ENCODE results near the gene AFF3. TPM values are rescaled to one million over a fixed set of nuclear protein-coding genes. Genes with fewer than 3 reads are reported as not detected.

AFF3 gene
- total RNA-seq, 1 experiment from 2014 or later, result not detected

DNA sequence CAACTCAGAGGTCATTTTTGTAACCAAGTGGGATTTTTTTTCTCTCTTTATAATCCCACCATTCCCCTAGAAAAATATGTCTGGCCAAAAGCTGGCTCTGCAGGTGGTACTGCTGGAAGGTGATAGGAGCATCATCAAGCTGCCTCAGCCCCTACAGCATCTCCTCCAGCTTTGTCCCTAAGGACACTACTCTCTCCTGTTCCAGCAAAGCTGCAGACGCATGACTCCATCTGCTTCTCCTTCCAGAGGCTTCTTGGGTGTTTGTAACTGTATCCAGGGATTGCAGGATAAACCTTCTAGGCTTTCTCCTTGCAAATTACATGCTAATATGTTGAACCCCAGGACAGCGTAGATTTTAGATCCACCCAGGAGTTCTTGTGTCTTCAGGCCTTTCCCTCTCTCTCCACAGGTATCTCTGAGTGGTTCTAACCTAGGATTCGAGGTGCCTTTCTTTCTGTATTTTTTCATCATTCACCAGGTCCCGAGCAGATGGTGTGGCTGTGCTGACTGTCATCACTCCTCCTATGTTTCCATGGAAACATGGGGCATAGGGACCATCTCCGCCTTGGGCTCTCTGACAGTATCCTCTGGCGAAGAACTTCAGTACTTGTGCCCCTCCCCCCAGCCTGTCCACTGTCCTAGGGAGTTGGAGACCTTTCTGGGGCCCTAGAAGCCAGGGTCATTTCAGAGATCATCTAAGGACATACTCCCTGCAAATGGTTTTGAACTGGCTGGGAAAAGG is 34.3 kb downstream of the AFF3 start:
- BruUV-seq (replicated peaks), result no TSS peak
- Histone ChIP-seq H2AFZ (no peak overlapping the region), H3K4me2 (no peak overlapping the region), H3K9me2 (ENCODE audit: insufficient read depth) (no peaks in the 10 kb centered on the region), H3F3A (ENCODE audit: insufficient read depth, low read depth) (no peaks in the 10 kb centered on the region), H3K9me3 (ENCODE audit: insufficient read depth, low read depth) (no peaks in the 10 kb centered on the region), H4K20me1 (ENCODE audit: insufficient read depth) (no peaks in the 10 kb centered on the region), H3K4me1 (replicated peaks; ENCODE audit: insufficient read depth) (no peaks in the 10 kb centered on the region), H3K27ac (no peak overlapping the region), H3K36me3 (ENCODE audit: low read depth) (no peaks in the 10 kb centered on the region), H3K27me3 (ENCODE audit: insufficient read depth, low read depth) (peaks cover 62% of the 10 kb centered on the region), H3K79me2 (ENCODE audit: low read depth) (no peaks in the 10 kb centered on the region), H3K4me3 (no peak overlapping the region)
- ChIA-PET POLR2A (ENCODE audit: unreplicated experiment) (no interaction called here), CTCF (no interaction called here)
- TF ChIP-seq EZH2 (IDR thresholded peaks at IDR 0.05; ENCODE audit: low read depth), result no peak
- TF ChIP-seq, protein P1, sequence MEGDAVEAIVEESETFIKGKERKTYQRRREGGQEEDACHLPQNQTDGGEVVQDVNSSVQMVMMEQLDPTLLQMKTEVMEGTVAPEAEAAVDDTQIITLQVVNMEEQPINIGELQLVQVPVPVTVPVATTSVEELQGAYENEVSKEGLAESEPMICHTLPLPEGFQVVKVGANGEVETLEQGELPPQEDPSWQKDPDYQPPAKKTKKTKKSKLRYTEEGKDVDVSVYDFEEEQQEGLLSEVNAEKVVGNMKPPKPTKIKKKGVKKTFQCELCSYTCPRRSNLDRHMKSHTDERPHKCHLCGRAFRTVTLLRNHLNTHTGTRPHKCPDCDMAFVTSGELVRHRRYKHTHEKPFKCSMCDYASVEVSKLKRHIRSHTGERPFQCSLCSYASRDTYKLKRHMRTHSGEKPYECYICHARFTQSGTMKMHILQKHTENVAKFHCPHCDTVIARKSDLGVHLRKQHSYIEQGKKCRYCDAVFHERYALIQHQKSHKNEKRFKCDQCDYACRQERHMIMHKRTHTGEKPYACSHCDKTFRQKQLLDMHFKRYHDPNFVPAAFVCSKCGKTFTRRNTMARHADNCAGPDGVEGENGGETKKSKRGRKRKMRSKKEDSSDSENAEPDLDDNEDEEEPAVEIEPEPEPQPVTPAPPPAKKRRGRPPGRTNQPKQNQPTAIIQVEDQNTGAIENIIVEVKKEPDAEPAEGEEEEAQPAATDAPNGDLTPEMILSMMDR (conservative IDR thresholded peaks at IDR 0.05), result no peak
- DNase-seq, result no peak
- intact Hi-C loops (cut with micrococcal nuclease; ENCODE audit: unreplicated experiment), result no loop called here

DNA sequence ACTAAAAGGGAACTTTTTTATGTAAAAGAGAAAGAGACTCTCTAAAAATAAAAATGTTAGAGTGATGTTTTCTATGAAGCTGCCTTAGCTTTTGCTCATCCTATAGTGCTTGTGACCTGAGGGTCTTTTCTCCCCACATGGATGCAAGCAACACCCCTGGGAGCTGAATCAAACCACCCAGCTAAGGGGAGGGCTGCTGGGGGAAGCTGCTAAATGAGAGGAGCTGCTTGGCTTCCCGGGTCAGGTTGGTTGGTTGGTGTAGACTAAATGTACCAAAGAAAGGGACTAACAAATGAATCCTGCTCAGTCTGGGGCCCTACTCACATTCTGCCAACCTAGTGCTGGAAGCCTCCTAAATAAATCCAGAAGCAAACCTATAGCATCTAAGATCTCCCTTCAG is 35.0 kb downstream of the AFF3 start:
- peaks cover 64% of the 10 kb centered on the region for H3K27me3 ChIP-seq (ENCODE audit: insufficient read depth, low read depth)
- ChIA-PET CTCF (no interaction called here), POLR2A (ENCODE audit: unreplicated experiment) (no interaction called here)
- no peaks in the 10 kb centered on the region for H3K79me2 ChIP-seq (ENCODE audit: low read depth)
- intact Hi-C loops (cut with micrococcal nuclease; ENCODE audit: unreplicated experiment), result no loop called here
- no peaks in the 10 kb centered on the region for H3K9me3 ChIP-seq (ENCODE audit: insufficient read depth, low read depth)
- H3F3A ChIP-seq (ENCODE audit: insufficient read depth, low read depth), result no peaks in the 10 kb centered on the region
- no peak for DNase-seq
- no peak overlapping the region for H3K4me3 ChIP-seq
- H4K20me1 ChIP-seq (ENCODE audit: insufficient read depth), result no peaks in the 10 kb centered on the region
- no peaks in the 10 kb centered on the region for H3K36me3 ChIP-seq (ENCODE audit: low read depth)
- H2AFZ ChIP-seq, result no peak overlapping the region
- BruUV-seq (replicated peaks), result no TSS peak
- no peaks in the 10 kb centered on the region for H3K4me1 ChIP-seq (replicated peaks; ENCODE audit: insufficient read depth)
- H3K4me2 ChIP-seq, result no peak overlapping the region
- TF ChIP-seq, protein P1 (conservative IDR thresholded peaks at IDR 0.05), result no peak
- no peak for TF ChIP-seq EZH2 (IDR thresholded peaks at IDR 0.05; ENCODE audit: low read depth)
- no peaks in the 10 kb centered on the region for H3K9me2 ChIP-seq (ENCODE audit: insufficient read depth)
- H3K27ac ChIP-seq, result no peak overlapping the region

DNA sequence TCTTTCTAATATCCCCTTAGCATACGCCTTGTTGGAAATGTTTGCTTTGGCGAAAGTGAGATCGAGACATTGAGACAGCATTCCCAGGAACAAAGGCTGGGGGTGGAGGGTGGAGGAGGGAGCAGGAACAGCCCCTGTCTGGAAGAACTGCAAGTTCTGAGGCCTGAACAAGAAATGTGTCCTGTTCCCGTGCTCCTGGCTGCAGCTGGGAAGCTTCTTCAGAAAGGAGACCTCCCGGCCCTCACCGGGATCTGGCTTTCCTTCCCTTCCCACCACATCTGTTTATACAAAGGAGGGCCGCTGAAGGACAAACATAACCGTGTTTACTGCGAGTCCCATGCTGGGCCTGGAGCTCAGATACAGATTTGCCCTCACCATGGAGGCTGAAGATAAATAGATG is 35.9 kb downstream of the AFF3 start:
- DNase-seq, result no peak
- Histone ChIP-seq H3K27ac (no peak overlapping the region), H3K36me3 (ENCODE audit: low read depth) (no peaks in the 10 kb centered on the region), H3K9me2 (ENCODE audit: insufficient read depth) (no peaks in the 10 kb centered on the region), H3K9me3 (ENCODE audit: insufficient read depth, low read depth) (no peaks in the 10 kb centered on the region), H3K4me3 (no peak overlapping the region), H3F3A (ENCODE audit: insufficient read depth, low read depth) (no peaks in the 10 kb centered on the region), H3K4me1 (replicated peaks; ENCODE audit: insufficient read depth) (no peaks in the 10 kb centered on the region), H3K27me3 (ENCODE audit: insufficient read depth, low read depth) (peaks cover 59% of the 10 kb centered on the region), H3K4me2 (no peak overlapping the region), H3K79me2 (ENCODE audit: low read depth) (no peaks in the 10 kb centered on the region), H4K20me1 (ENCODE audit: insufficient read depth) (no peaks in the 10 kb centered on the region), H2AFZ (no peak overlapping the region)
- ChIA-PET CTCF (no interaction called here), POLR2A (ENCODE audit: unreplicated experiment) (no interaction called here)
- TF ChIP-seq, protein P1 (conservative IDR thresholded peaks at IDR 0.05), result no peak
- TF ChIP-seq EZH2 (IDR thresholded peaks at IDR 0.05; ENCODE audit: low read depth), result no peak
- intact Hi-C loops (cut with micrococcal nuclease; ENCODE audit: unreplicated experiment), result no loop called here
- no TSS peak for BruUV-seq (replicated peaks)

Measured in PC-9 (cell line).